ENCODE data around the gene RAB40AL.
"Not testable (repeated sequence)": the region's sequence is repeated elsewhere in the genome, so short reads cannot be mapped to it uniquely, and the experiment has no call there.

The RAB40AL gene

GRCh38 chrX:102936972-102937371 is at the start of gene RAB40AL:
TSS of gene RAB40AL (plus strand) at chrX:102937272. CDS start at chrX:102937319, 47 bp downstream.
- DNase-seq, result not testable (repeated sequence)

GRCh38 chrX:102887687-102888086 is 49.4 kb upstream of the RAB40AL start:
- no peak for DNase-seq

- no peak for DNase-seq
These were observed 45.0 kb upstream of the RAB40AL start for GRCh38 chrX:102892103-102892502.

- peak; percentile 45 for DNase-seq
These were observed 36.8 kb upstream of the RAB40AL start for GRCh38 chrX:102899940-102900916.

- DNase-seq, result no peak
These were observed 34.7 kb upstream of the RAB40AL start for GRCh38 chrX:102902355-102902754.

- no peak for DNase-seq
These were observed 5.9 kb upstream of the RAB40AL start for GRCh38 chrX:102930990-102931756.

GRCh38 chrX:102934624-102935023 is 2.4 kb upstream of the RAB40AL start:
- DNase-seq, result no peak

GRCh38 chrX:102950908-102951866 is 14.1 kb downstream of the RAB40AL start:
- DNase-seq, result peak; percentile 46

GRCh38 chrX:102957751-102958150 is 20.7 kb downstream of the RAB40AL start:
- DNase-seq, result no peak

- DNase-seq, result no peak
These were observed 21.7 kb downstream of the RAB40AL start for GRCh38 chrX:102958794-102959193.

GRCh38 chrX:102959471-102959870 is 22.4 kb downstream of the RAB40AL start:
- no peak for DNase-seq

GRCh38 chrX:102963955-102964354 is 26.9 kb downstream of the RAB40AL start:
- no peak for DNase-seq

GRCh38 chrX:102964940-102965339 is 27.9 kb downstream of the RAB40AL start:
- DNase-seq, result peak; percentile 15

- DNase-seq, result no peak
These were observed 29.6 kb downstream of the RAB40AL start for GRCh38 chrX:102966701-102967100.

GRCh38 chrX:102968216-102968615 is 31.1 kb downstream of the RAB40AL start:
- no peak for DNase-seq

GRCh38 chrX:102971536-102971935 is 34.5 kb downstream of the RAB40AL start:
- DNase-seq, result not testable (repeated sequence)

GRCh38 chrX:102975016-102975415 is 37.9 kb downstream of the RAB40AL start:
- DNase-seq, result no peak

- DNase-seq, result no peak
These were observed 39.2 kb downstream of the RAB40AL start for GRCh38 chrX:102976286-102976685.

- no peak for DNase-seq
These were observed 39.9 kb downstream of the RAB40AL start for GRCh38 chrX:102976793-102977495.

GRCh38 chrX:102978594-102978993 is 41.5 kb downstream of the RAB40AL start:
- DNase-seq, result no peak

GRCh38 chrX:102979536-102979935 is 42.5 kb downstream of the RAB40AL start:
- DNase-seq, result no peak

GRCh38 chrX:102983205-102983604 is 46.1 kb downstream of the RAB40AL start:
- DNase-seq, result no peak
